GM12878 (cell line): ENCODE measurements around the gene TBATA. TPM values are rescaled to one million over a fixed set of nuclear protein-coding genes. Genes with fewer than 3 reads are reported as not detected.

Experiments used
- ATAC-seq: fragments of 200-7000 bp; cut with Tn5 transposase; 3 replicates; pipeline ENCODE4 v1.9.1; 2020; ENCODE audit warnings: mild to moderate bottlenecking, moderate library complexity
- BruUV-seq: library from RNA; stranded (reverse); fragments of 400-500 nt; replicated peaks from 2 replicates; lab custom pipeline; 2021; lab: Mats Ljungman, UMichigan
- CTCF ChIA-PET: fragments of 300-600 bp; sonication (Branson Sonifier 250); formaldehyde crosslinking; extraction: SDS; loops from one replicate; lab custom pipeline; 2021; ENCODE audit warnings: inconsistent platforms; lab: Yijun Ruan, JAX
- POLR2A ChIA-PET: fragments of 350-600 bp; formaldehyde crosslinking; extraction: SDS; loops from one replicate; lab custom pipeline; 2021; ENCODE audit warnings: inconsistent platforms; lab: Charles Lee
- RAD21 ChIA-PET: fragments of 300-600 bp; sonication (Branson Sonifier 250); formaldehyde crosslinking; loops from one replicate; lab custom pipeline; 2023; ENCODE audit warnings: antibody characterized with exemption; ENCODE audit not compliant: unreplicated experiment; lab: Charles Lee
- SMC1A ChIA-PET: fragments of 300-600 bp; sonication (Branson Sonifier 250); formaldehyde crosslinking; loops from one replicate; lab custom pipeline; 2023; ENCODE audit not compliant: unreplicated experiment, uncharacterized antibody; lab: Charles Lee
- DNase-seq: peaks from one replicate; pipeline ENCODE4 v3.0.0-alpha.2; 2011; ENCODE audit warnings: low read depth, low spot score
- FAIRE-seq: peaks from 3 replicates; lab custom pipeline; 2011; peaks lifted over from hg19 to GRCh38; lab: Jason Lieb, UNC
- H2AFZ ChIP-seq: 2 replicates; pipeline ENCODE4 v1.6.0; 2011; ENCODE audit warnings: low read depth, low read length, control low read depth; ENCODE audit not compliant: control insufficient read depth
- H3K27ac ChIP-seq: 2 replicates; pipeline ENCODE4 v1.5.1; 2011; ENCODE audit warnings: control low read depth; ENCODE audit not compliant: control insufficient read depth, insufficient read depth
- H3K27me3 ChIP-seq, 2 experiments: replicated peaks in 1 of 2; 2 replicates each; pipeline versions ENCODE4 v1.6.0 to v1.6.1; 2011; ENCODE audit warnings: low read length in 1 of 2; ENCODE audit not compliant: control insufficient read depth in 2 of 2, insufficient read depth in 2 of 2
- H3K36me3 ChIP-seq, 2 experiments: 2 replicates each; pipeline ENCODE4 v1.5.1; 2011; ENCODE audit warnings: low read length in 1 of 2; ENCODE audit not compliant: control insufficient read depth in 2 of 2, insufficient read depth in 2 of 2
- H3K4me1 ChIP-seq: 2 replicates; pipeline ENCODE4 v1.6.1; 2011; ENCODE audit warnings: mild to moderate bottlenecking, low read length, moderate library complexity, mixed read lengths; ENCODE audit not compliant: control insufficient read depth, insufficient read depth
- H3K4me2 ChIP-seq: 2 replicates; pipeline ENCODE4 v1.6.0; 2011; ENCODE audit warnings: control low read depth; ENCODE audit not compliant: control insufficient read depth, insufficient read depth
- H3K4me3 ChIP-seq: fragments of 200-600 bp; sonication (generic); 2 replicates; pipeline ENCODE4 v1.5.1; 2016
- H3K79me2 ChIP-seq: 2 replicates; pipeline ENCODE4 v1.6.0; 2011; ENCODE audit warnings: low read length; ENCODE audit not compliant: control insufficient read depth, insufficient read depth
- H3K9ac ChIP-seq: 2 replicates; pipeline ENCODE4 v1.8.0; 2011; ENCODE audit warnings: low read length, control low read depth, mixed read lengths; ENCODE audit not compliant: control insufficient read depth, insufficient read depth
- H3K9me3 ChIP-seq: replicated peaks from 3 replicates; pipeline ENCODE4 v1.5.1; 2011; ENCODE audit warnings: mild to moderate bottlenecking, low read length; ENCODE audit not compliant: control insufficient read depth, insufficient read depth
- H4K20me1 ChIP-seq: 2 replicates; pipeline ENCODE4 v1.6.0; 2011; ENCODE audit not compliant: control insufficient read depth, insufficient read depth
- CEBPB ChIP-seq, 2 experiments: fragments of 150-350 bp in 1 of 2; IDR thresholded peaks; 2 replicates each; pipeline ENCODE4 v1.6.1; 2012 to 2014; ENCODE audit warnings: low read depth in 2 of 2, low read length in 2 of 2, borderline replicate concordance in 1 of 2, inconsistent platforms in 1 of 2
- NR2F1 ChIP-seq: fragments of 450-650 bp; conservative IDR thresholded peaks from 2 replicates; pipeline ENCODE4 v1.6.1; 2017; ENCODE audit warnings: mild to moderate bottlenecking
- RELB ChIP-seq: fragments of 450-650 bp; IDR thresholded peaks from 2 replicates; pipeline ENCODE4 v1.6.1; 2017; ENCODE audit warnings: low read depth, mild to moderate bottlenecking, moderate library complexity
- ZBED1 ChIP-seq: IDR thresholded peaks from 2 replicates; pipeline ENCODE4 v1.6.1; 2016; ENCODE audit warnings: borderline replicate concordance
- ZBTB40 ChIP-seq: fragments of 450-650 bp; IDR thresholded peaks from 2 replicates; pipeline ENCODE4 v1.6.1; 2016; ENCODE audit warnings: mild to moderate bottlenecking, moderate library complexity, borderline replicate concordance
- ZZZ3 ChIP-seq: IDR thresholded peaks from 2 replicates; pipeline ENCODE4 v1.6.1; 2011; ENCODE audit warnings: low read depth; ENCODE audit not compliant: control insufficient read depth, insufficient read length
- WGBS: methylation state at CpG from one replicate; pipeline ENCODE4 v1.1.6; 2016; ENCODE audit warnings: low lambda C conversion rate; ENCODE audit not compliant: insufficient replicate concordance, insufficient coverage; ENCODE audit errors: missing lambda C conversion rate; 5-methylcytosine and 5-hydroxymethylcytosine counted together
- in situ Hi-C: fragments of 300-500 bp; cut with MboI; formaldehyde crosslinking; loops from 9 replicates; pipeline ENCODE4 v1.14.3; 2018; ENCODE audit warnings: mixed read lengths
- intact Hi-C: fragments of 100-400 bp; cut with micrococcal nuclease; formaldehyde crosslinking; loops from one replicate; pipeline ENCODE4 v1.14.2; 2022; ENCODE audit not compliant: unreplicated experiment
- polyA plus RNA-seq, 11 experiments: library from polyadenylated mRNA; depleted of rRNA in 4 of 11; unstranded in 6 of 11; stranded (reverse) in 5 of 11; fragments of >200 nt; fragmentation: Nextera tagmentation in 4 of 11; fragmentation: Illumina TruSeq in 1 of 11; extraction: Ambion mirVana in 4 of 11; extraction: Trizol in 1 of 11; gene quantifications; 1 replicate in 1 of 11; 2 replicates in 10 of 11; pipeline versions ENCODE4 v1.2.1 to v1.2.3, GENCODE V29; 2011 to 2016; ENCODE audit warnings: inconsistent platforms in 2 of 11, missing spikeins in 2 of 11, low read depth in 1 of 11
- total RNA-seq, 4 experiments: library from RNA; depleted of rRNA in 3 of 4; stranded (reverse); fragments of >200 nt in 3 of 4; fragmentation: Illumina TruSeq in 1 of 4; extraction: Trizol in 1 of 4; gene quantifications; 2 replicates each; pipeline versions ENCODE4 v1.2.1 to v1.2.3, GENCODE V29; 2013 to 2021

Gene TBATA
- total and polyA plus RNA-seq, 10 of the 15 experiments (the other 5 are each of a cell fraction or from before 2014, with no cell fraction given): not detected

DNA sequence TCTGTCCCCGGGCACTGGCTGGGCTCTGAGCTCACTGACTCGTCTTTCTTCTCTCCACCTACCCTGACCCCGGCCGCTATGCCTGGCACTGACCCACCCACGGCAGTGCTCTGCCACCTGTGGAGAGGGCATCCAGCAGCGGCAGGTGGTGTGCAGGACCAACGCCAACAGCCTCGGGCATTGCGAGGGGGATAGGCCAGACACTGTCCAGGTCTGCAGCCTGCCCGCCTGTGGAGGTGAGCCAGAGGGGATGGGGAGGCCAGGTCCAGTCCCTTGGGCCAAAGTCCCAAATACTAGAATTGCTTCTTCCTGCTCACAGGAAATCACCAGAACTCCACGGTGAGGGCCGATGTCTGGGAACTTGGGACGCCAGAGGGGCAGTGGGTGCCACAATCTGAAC is 27.3 kb downstream of the TBATA start:
- RAD21 ChIA-PET: interaction anchor here (1.3 to 1.6 kb wide), 4 partner anchors 138 to 296 kb away, joined by 4 to 11 read pairs (median 6); no protein-coding TSS in a partner anchor
- Histone ChIP-seq H3K9me3 (no peaks in the 10 kb centered on the region), H3K4me3 (no peak overlapping the region), H3K79me2 (no peaks in the 10 kb centered on the region), H3K4me1 (no peaks in the 10 kb centered on the region), H3K36me3 (no peaks in the 10 kb centered on the region), H3K27ac (no peak overlapping the region), H3K27me3 (no peaks in the 10 kb centered on the region; a peak in 1 of 4 replicates), H3K4me2 (no peak overlapping the region), H3K9ac (no peak overlapping the region), H4K20me1 (no peaks in the 10 kb centered on the region), H2AFZ (no peak overlapping the region)
- DNase-seq (no peak), FAIRE-seq (no peak), ATAC-seq (no peak)
- SMC1A ChIA-PET: interaction anchor here (0.6 to 6.7 kb wide), 4 partner anchors 20 to 560 kb away, joined by 3 to 45 read pairs (median 4); no protein-coding TSS in a partner anchor
- TF ChIP-seq ZBED1 (no peak), RELB (no peak), CEBPB (IDR thresholded peaks at IDR 0.05; ENCODE audit: borderline replicate concordance in 1 of 2, low read depth in 2 of 2, low read length in 2 of 2) (no peak), ZBTB40 (no peak), NR2F1 (no peak), ZZZ3 (no peak)
- CTCF ChIA-PET: interaction anchor here (1.0 to 6.1 kb wide), 7 partner anchors 62 to 296 kb away, joined by 3 to 87 read pairs (median 4); no protein-coding TSS in a partner anchor
- intact Hi-C loops: loop anchor here (2.0 to 5.0 kb wide), 2 partner anchors 124 to 199 kb away; no protein-coding TSS in a partner anchor
- in situ Hi-C loops: no loop called here
- WGBS: 42% methylated on average over 13 of the region's 13 CpGs
- no TSS peak for BruUV-seq
- POLR2A ChIA-PET: no interaction called here
